Measurements from ENCODE around the gene GNG3. TPM values are rescaled to one million over a fixed set of nuclear protein-coding genes. Genes with fewer than 3 reads are reported as not detected.
A peak's percentile ranks its signal among the peaks of the same experiment; 100 is the strongest.
"Not testable (repeated sequence)": the region's sequence is repeated elsewhere in the genome, so short reads cannot be mapped to it uniquely, and the experiment has no call there.

GNG3 gene
- total and polyA plus RNA-seq, 7 experiments from 2014 or later = not detected

DNA sequence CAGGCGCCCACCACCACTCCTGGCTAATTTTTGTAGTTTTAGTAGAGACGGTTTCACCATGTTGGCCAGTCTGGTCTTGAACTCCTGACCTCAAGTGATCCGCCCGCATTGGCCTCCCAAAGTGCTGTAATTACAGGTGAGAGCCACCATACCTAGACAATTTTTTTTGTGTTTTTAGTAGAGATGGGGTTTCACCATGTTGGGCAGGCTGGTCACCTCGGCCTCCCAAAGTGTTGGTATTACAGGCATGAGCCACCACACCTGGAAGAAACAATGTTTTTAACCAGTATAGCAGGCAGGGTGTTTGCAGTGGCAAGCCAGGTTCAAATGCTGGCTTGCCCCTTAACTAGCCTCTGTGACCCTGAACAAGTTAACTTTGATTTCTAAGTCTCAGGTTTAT is 42.5 kb downstream of the GNG3 start:
- CTCF ChIA-PET; ATAC-seq; H3K27me3 Mint-ChIP-seq; H3K27me3 ChIP-seq (ENCODE audit: control insufficient read depth in 2 of 2, insufficient read depth in 2 of 2, low read length in 2 of 2); H3K9me3 ChIP-seq (ENCODE audit: control insufficient read depth in 2 of 3, low read length in 3 of 3); intact Hi-C loops (cut with micrococcal nuclease); H3K4me3 ChIP-seq (ENCODE audit: low read length); H3K27ac ChIP-seq (ENCODE audit: low read depth, low read length); H3K9me3 Mint-ChIP-seq; DNase-seq: not testable (repeated sequence)
- H3K36me3 ChIP-seq (ENCODE audit: control insufficient read depth in 2 of 3, insufficient read depth in 3 of 3, low read length in 3 of 3) = peaks cover 0 to 17% (median 0%) of the 10 kb centered on the region in 3 experiments
- POLR2A ChIA-PET = interaction anchor here (0.5 to 7.7 kb wide), 6 partner anchors 15 to 1661 kb away, joined by 3 to 195 read pairs (median 4); partner anchors contain the start of genes HNRNPUL2, STX5, TAF6L and TTC9C
- Mint-ChIP-seq H3K4me1 (peaks cover 11 to 46% (median 36%) of the 10 kb centered on the region in 7 donors), H3K36me3 (peaks cover 0 to 12% (median 4%) of the 10 kb centered on the region in 5 donors), H3K27ac (peak overlapping the region in 5 of 9 donors; percentile 2 to 51 (median 32)), H3K4me3 (peak overlapping the region in 2 of 10 donors; percentile 9 to 13)
- H3K4me1 ChIP-seq (ENCODE audit: control insufficient read depth in 2 of 2, insufficient read depth in 2 of 2, low read length in 2 of 2) = peaks cover 15 to 16% of the 10 kb centered on the region in 2 donors

DNA sequence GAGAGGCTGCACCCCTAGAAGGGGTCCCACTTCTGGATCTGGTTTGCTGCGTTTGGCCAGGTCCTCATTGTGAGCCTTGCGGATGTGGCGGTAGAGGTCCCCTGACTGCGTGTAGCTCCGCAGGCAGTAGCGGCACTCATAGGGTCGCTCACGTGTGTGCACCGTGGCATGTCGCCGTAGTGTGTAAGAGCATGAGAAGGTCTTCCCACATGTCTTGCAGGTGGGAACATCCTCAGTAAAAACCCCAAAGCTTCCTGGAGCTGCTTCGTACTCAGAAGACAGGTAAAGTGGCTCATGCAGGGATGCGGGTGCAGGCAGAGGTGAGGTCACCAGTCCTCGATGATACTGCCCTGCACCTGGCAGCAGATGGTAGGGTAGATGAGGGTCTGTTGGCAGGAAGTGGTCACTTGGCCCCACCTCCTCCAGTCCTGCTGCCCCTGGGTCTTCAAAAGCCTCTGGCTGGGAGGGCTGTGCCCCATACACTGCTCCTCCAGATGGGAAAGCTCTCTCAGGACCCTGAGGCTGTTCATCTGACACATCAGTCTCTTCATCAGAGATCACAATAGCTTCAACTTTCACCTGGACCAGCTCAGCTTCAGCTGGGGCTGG is 44.8 kb downstream of the GNG3 start:
- Histone ChIP-seq H3K9me3 (ENCODE audit: control insufficient read depth in 2 of 3, low read length in 3 of 3) (no peaks in the 10 kb centered on the region), H3K4me3 (ENCODE audit: low read length) (no peak overlapping the region), H3K36me3 (ENCODE audit: control insufficient read depth in 2 of 3, insufficient read depth in 3 of 3, low read length in 3 of 3) (peaks cover 0 to 17% (median 0%) of the 10 kb centered on the region in 3 experiments), H3K27me3 (ENCODE audit: control insufficient read depth in 2 of 2, insufficient read depth in 2 of 2, low read length in 2 of 2) (no peaks in the 10 kb centered on the region), H3K4me1 (ENCODE audit: control insufficient read depth in 2 of 2, insufficient read depth in 2 of 2, low read length in 2 of 2) (peaks cover 15 to 16% of the 10 kb centered on the region in 2 donors), H3K27ac (ENCODE audit: low read depth, low read length) (peak overlapping the region; percentile 83)
- Mint-ChIP-seq H3K27ac (peak overlapping the region in 7 of 9 donors; percentile 28 to 96 (median 76)), H3K9me3 (no peaks in the 10 kb centered on the region), H3K4me3 (peak overlapping the region in 8 of 10 donors; percentile 16 to 100 (median 54)), H3K36me3 (peaks cover 0 to 12% (median 4%) of the 10 kb centered on the region in 5 donors), H3K4me1 (peaks cover 12 to 50% (median 36%) of the 10 kb centered on the region in 7 donors), H3K27me3 (no peaks in the 10 kb centered on the region)
- CTCF ChIA-PET = interaction anchor here (0.6 to 1.2 kb wide), 2 partner anchors 10 to 177 kb away, joined by 4 to 5 read pairs; partner anchors contain the start of gene POLR2G
- no peak for DNase-seq
- POLR2A ChIA-PET = interaction anchor here (0.6 to 7.7 kb wide), 14 partner anchors 8 to 160 kb away, joined by 3 to 195 read pairs (median 30); partner anchors contain the start of genes HNRNPUL2, POLR2G, STX5 and TAF6L
- no peak for ATAC-seq
- intact Hi-C loops (cut with micrococcal nuclease) = no loop called here

DNA sequence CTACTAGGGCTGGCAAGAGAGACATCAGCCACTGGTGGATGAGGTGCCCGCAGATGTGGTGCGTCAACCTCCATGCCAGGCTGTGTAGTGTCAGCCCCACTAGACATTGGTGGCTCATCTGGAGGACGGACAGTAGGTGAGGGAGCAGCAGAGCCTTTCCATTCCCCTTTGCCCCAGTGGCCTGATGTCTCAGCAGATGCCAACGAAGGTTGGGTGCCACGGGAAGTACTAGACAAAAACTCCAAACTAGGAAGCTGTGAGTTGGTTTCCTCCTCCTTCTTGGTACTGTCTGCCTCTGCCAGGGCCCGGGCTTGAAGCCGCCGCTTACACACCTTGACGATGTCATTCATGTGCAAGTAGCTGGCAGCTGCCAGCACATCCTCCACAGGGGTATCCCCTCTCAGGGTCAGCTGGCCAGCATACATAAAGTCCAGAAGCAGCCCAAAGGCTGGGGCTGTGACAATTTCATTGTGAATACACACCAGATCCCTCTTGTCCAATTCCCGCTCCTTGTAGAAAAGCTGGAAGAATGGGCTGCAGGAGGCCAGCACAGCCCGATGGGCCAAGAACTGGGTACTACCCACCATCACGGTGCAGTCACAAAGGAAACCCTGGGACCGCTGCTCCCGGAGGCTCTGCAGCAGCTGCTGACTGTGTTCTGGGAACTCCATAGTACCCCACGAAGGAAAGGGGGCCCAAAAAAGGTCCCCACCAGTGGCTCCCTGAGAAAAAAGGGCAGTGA is 45.7 kb downstream of the GNG3 start:
- peak overlapping the region; percentile 86 to 100 (median 98) for H3K4me3 Mint-ChIP-seq
- peaks cover 12 to 44% (median 32%) of the 10 kb centered on the region in 7 donors for H3K4me1 Mint-ChIP-seq
- Histone ChIP-seq H3K27me3 (ENCODE audit: control insufficient read depth in 2 of 2, insufficient read depth in 2 of 2, low read length in 2 of 2) (no peaks in the 10 kb centered on the region), H3K4me1 (ENCODE audit: control insufficient read depth in 2 of 2, insufficient read depth in 2 of 2, low read length in 2 of 2) (peaks cover 15 to 16% of the 10 kb centered on the region in 2 donors), H3K27ac (ENCODE audit: low read depth, low read length) (peak overlapping the region; percentile 83), H3K9me3 (ENCODE audit: control insufficient read depth in 2 of 3, low read length in 3 of 3) (no peaks in the 10 kb centered on the region), H3K36me3 (ENCODE audit: control insufficient read depth in 2 of 3, insufficient read depth in 3 of 3, low read length in 3 of 3) (peaks cover 0 to 17% (median 0%) of the 10 kb centered on the region in 3 experiments), H3K4me3 (ENCODE audit: low read length) (peak overlapping the region; percentile 94)
- no peaks in the 10 kb centered on the region for H3K27me3 Mint-ChIP-seq
- ATAC-seq (no peak), DNase-seq (no peak)
- peaks cover 0 to 12% (median 4%) of the 10 kb centered on the region in 5 donors for H3K36me3 Mint-ChIP-seq
- ChIA-PET CTCF (interaction anchor here (0.6 to 2.1 kb wide), 11 partner anchors 9 to 162 kb away, joined by 3 to 17 read pairs (median 5); partner anchors contain the start of genes HNRNPUL2, POLR2G, SLC3A2 and TMEM179B), POLR2A (interaction anchor here (0.8 to 7.7 kb wide), 45 partner anchors 9 to 1486 kb away, joined by 3 to 195 read pairs (median 6); partner anchors contain the start of genes BSCL2, C11orf98, CSKMT and EEF1G)
- H3K27ac Mint-ChIP-seq = peak overlapping the region; percentile 93 to 99 (median 95)
- intact Hi-C loops (cut with micrococcal nuclease) = loop anchor here (1.0 kb wide), 4 partner anchors 8 to 103 kb away; partner anchors contain the start of genes POLR2G (in 2 of the 2) and TMEM179B (in 1 of the 2)
- no peaks in the 10 kb centered on the region for H3K9me3 Mint-ChIP-seq

DNA sequence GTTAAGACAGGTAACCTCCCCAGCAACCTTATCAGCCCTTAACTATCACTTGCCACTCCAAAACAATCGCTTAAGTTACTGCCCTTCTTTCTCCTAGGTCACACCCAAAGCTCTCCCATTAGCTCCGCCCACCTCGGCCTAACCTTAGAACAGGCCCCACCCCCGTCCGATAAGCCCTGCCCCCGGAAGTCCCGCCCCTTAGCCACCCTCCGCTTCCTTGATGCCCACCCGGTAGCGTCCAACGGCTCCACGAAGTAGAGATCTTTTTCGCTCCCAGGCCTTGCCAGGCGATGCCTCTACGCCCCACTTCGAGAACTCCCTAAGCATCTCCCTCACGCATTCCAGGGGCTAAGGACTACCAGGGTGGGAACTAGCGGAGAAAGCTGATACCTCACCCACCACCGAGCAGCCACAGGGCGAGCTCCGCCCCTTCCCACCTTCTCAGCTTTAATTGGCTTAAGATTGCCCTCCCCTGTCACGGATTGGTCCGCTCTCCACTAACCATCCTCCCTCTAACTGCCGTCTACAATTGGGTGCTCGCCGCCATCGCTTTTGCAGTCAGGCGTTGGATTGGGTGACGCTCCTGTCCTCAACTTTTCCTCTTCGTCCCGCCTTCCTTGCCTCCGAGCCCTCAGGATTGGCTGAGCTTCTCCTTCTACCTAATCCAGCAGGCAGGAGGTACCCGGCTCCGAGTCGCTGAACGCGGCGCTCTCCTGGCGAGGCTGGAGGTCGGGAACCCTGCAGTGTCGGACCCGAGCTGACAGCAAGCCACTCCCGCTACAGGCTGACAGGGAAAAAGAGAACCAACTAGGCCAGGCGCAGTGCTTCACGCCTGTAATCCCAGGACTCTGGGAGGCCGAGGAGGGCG is 46.5 kb downstream of the GNG3 start, which contains the start of gene ZBTB3:
ZBTB3 (minus strand) TSS at position 425 of the 868 bp plus-strand sequence. CDS start 496 bp downstream, outside the sequence.
- H3K27ac ChIP-seq (ENCODE audit: low read depth, low read length) = peak within 1 kb of the TSS; percentile 83
- ChIA-PET CTCF (interaction anchor here (0.5 to 2.1 kb wide), 14 partner anchors 8 to 163 kb away, joined by 3 to 17 read pairs (median 4); partner anchors contain the start of genes HNRNPUL2, POLR2G, SLC3A2 and TMEM179B), POLR2A (interaction anchor here (0.6 to 7.7 kb wide), 52 partner anchors 8 to 1486 kb away, joined by 3 to 195 read pairs (median 5); partner anchors contain the start of genes BSCL2, C11orf98, CSKMT and EEF1G)
- H3K4me3 ChIP-seq (ENCODE audit: low read length) = peak within 1 kb of the TSS; percentile 94
- H3K27me3 Mint-ChIP-seq = no peaks in the 10 kb centered on the region
- peaks cover 0 to 9% (median 1%) of the 10 kb centered on the region in 5 donors for H3K36me3 Mint-ChIP-seq
- H3K9me3 Mint-ChIP-seq = no peaks in the 10 kb centered on the region
- no peaks in the 10 kb centered on the region for H3K9me3 ChIP-seq (ENCODE audit: control insufficient read depth in 2 of 3, low read length in 3 of 3)
- H3K4me3 Mint-ChIP-seq = peak within 1 kb of the TSS; percentile 86 to 100 (median 98)
- peak; percentile 89 to 99 (median 98) for DNase-seq
- H3K27ac Mint-ChIP-seq = peak within 1 kb of the TSS; percentile 93 to 99 (median 95)
- ATAC-seq = peak; percentile 96
- intact Hi-C loops (cut with micrococcal nuclease) = loop anchor here (1.0 kb wide), 14 partner anchors 7 to 163 kb away; partner anchors contain the start of genes POLR2G (in 2 of the 2), TAF6L (in 2 of the 2), TTC9C (in 2 of the 2) and NXF1 (in 1 of the 2)
- peaks cover 15 to 16% of the 10 kb centered on the region in 2 donors for H3K4me1 ChIP-seq (ENCODE audit: control insufficient read depth in 2 of 2, insufficient read depth in 2 of 2, low read length in 2 of 2)
- H3K36me3 ChIP-seq (ENCODE audit: control insufficient read depth in 2 of 3, insufficient read depth in 3 of 3, low read length in 3 of 3) = peaks cover 0 to 17% (median 0%) of the 10 kb centered on the region in 3 experiments
- H3K4me1 Mint-ChIP-seq = peaks cover 9 to 41% (median 29%) of the 10 kb centered on the region in 7 donors
- H3K27me3 ChIP-seq (ENCODE audit: control insufficient read depth in 2 of 2, insufficient read depth in 2 of 2, low read length in 2 of 2) = no peaks in the 10 kb centered on the region

DNA sequence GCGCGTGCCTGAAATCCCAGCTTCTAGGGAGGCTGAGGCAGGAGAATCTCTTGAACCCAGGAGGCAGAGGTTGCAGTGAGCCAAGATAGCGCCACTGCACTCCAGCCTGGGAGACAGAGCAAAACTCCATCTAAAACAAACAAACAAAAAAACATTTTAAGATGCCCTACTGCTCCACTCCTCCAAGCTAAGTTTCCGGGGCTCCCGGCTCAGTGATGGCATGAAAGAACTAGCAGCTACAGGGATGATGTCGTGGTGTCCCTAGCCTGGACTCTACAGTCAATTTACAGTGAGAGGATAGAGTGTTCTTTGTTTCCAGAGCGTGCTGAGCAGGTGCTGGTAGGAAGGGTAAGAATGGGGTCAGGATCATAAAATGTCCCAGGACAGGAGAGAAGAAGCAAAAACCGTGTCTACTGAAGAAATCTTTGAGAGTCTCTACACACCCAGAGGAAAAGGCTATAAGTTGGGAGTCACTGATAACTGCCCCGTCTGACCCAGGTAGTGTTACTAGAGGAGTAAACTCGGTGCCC is 47.7 kb downstream of the GNG3 start:
- H3K4me3 ChIP-seq (ENCODE audit: low read length) = no peak overlapping the region
- Mint-ChIP-seq H3K9me3 (no peaks in the 10 kb centered on the region), H3K4me3 (peak overlapping the region in 7 of 10 donors; percentile 39 to 98 (median 64)), H3K4me1 (peaks cover 5 to 33% (median 25%) of the 10 kb centered on the region in 7 donors), H3K36me3 (peaks cover 0 to 4% (median 0%) of the 10 kb centered on the region in 5 donors), H3K27ac (peak overlapping the region in 7 of 9 donors; percentile 2 to 76 (median 69)), H3K27me3 (no peaks in the 10 kb centered on the region)
- H3K36me3 ChIP-seq (ENCODE audit: control insufficient read depth in 2 of 3, insufficient read depth in 3 of 3, low read length in 3 of 3) = peaks cover 0 to 17% (median 0%) of the 10 kb centered on the region in 3 experiments
- H3K4me1 ChIP-seq (ENCODE audit: control insufficient read depth in 2 of 2, insufficient read depth in 2 of 2, low read length in 2 of 2) = peaks cover 15 to 16% of the 10 kb centered on the region in 2 donors
- no peaks in the 10 kb centered on the region for H3K27me3 ChIP-seq (ENCODE audit: control insufficient read depth in 2 of 2, insufficient read depth in 2 of 2, low read length in 2 of 2)
- intact Hi-C loops (cut with micrococcal nuclease) = no loop called here
- CTCF ChIA-PET = interaction anchor here (0.6 to 2.1 kb wide), 3 partner anchors 8 to 31 kb away, joined by 3 to 17 read pairs (median 5); partner anchors contain the start of gene TMEM179B
- ATAC-seq (no peak), DNase-seq (no peak)
- POLR2A ChIA-PET = interaction anchor here (0.6 to 7.7 kb wide), 19 partner anchors 7 to 1519 kb away, joined by 3 to 195 read pairs (median 20); partner anchors contain the start of genes BSCL2, C11orf98, CSKMT and EEF1G
- no peaks in the 10 kb centered on the region for H3K9me3 ChIP-seq (ENCODE audit: control insufficient read depth in 2 of 3, low read length in 3 of 3)
- H3K27ac ChIP-seq (ENCODE audit: low read depth, low read length) = no peak overlapping the region
